HG03196 (cell line): Measurements from ENCODE around the gene INO80.

Source experiments
- ATAC-seq: cut with Tn5 transposase; IDR thresholded peaks from one replicate; pipeline ENCODE4 v1.9.1; 2021; ENCODE audit not compliant: unreplicated experiment

Gene INO80

GRCh38 chr15:40952901-40953712 is 163.0 kb downstream of the INO80 start, which contains the start of gene CHAC1:
TSS of gene CHAC1 (plus strand) at chr15:40953471. CDS start at chr15:40953584, 113 bp downstream.
- peak; percentile 80 for ATAC-seq

GRCh38 chr15:40952301-40952900 is 163.7 kb downstream of the INO80 start:
- ATAC-seq: no peak

- no peak for ATAC-seq
These were observed 164.3 kb downstream of the INO80 start for GRCh38 chr15:40951764-40952163.

- ATAC-seq: no peak
These were observed 166.3 kb downstream of the INO80 start for GRCh38 chr15:40949756-40950207.

GRCh38 chr15:40948706-40949473 is 167.2 kb downstream of the INO80 start:
- no peak for ATAC-seq

GRCh38 chr15:40944510-40945296 is 171.4 kb downstream of the INO80 start:
- ATAC-seq: no peak

GRCh38 chr15:40943764-40944365 is 172.2 kb downstream of the INO80 start:
- no peak for ATAC-seq

- ATAC-seq: no peak
These were observed 173.2 kb downstream of the INO80 start for GRCh38 chr15:40942878-40943277.

- no peak for ATAC-seq
These were observed 173.7 kb downstream of the INO80 start for GRCh38 chr15:40942337-40942854.

GRCh38 chr15:40941528-40942336 is 174.3 kb downstream of the INO80 start:
- ATAC-seq: peak; percentile 62

- no peak for ATAC-seq
These were observed 175.0 kb downstream of the INO80 start for GRCh38 chr15:40941068-40941527.

- ATAC-seq: no peak
These were observed 175.7 kb downstream of the INO80 start for GRCh38 chr15:40940296-40940801.

GRCh38 chr15:40938536-40938870 is 177.6 kb downstream of the INO80 start:
- ATAC-seq: no peak

GRCh38 chr15:40937762-40938535 is 178.1 kb downstream of the INO80 start:
- no peak for ATAC-seq

GRCh38 chr15:40936709-40937666 is 179.1 kb downstream of the INO80 start:
- ATAC-seq: no peak

GRCh38 chr15:40936234-40936708 is 179.8 kb downstream of the INO80 start:
- ATAC-seq: no peak

- no peak for ATAC-seq
These were observed 181.6 kb downstream of the INO80 start for GRCh38 chr15:40934457-40934856.
